MG63 (cell line): Measurements from ENCODE around the gene AQR. TPM values are rescaled to one million over a fixed set of nuclear protein-coding genes. Genes with fewer than 3 reads are reported as not detected.
"Not testable (repeated sequence)": the region's sequence is repeated elsewhere in the genome, so short reads cannot be mapped to it uniquely, and the experiment has no call there.

Experiments
- DNase-seq: peaks from one replicate; pipeline ENCODE4 v3.0.0-alpha.2; 2020
- H3K27me3 ChIP-seq: fragments of 250-450 bp; sonication (Bioruptor Pico); 2 replicates; pipeline ENCODE4 v1.5.1; 2020; ENCODE audit warnings: mild to moderate bottlenecking, moderate library complexity
- H3K36me3 ChIP-seq: fragments of 250-450 bp; sonication (Bioruptor Pico); 2 replicates; pipeline ENCODE4 v1.5.1; 2020; ENCODE audit warnings: mild to moderate bottlenecking, moderate library complexity
- H3K4me3 ChIP-seq: fragments of 250-450 bp; sonication (Bioruptor Pico); 2 replicates; pipeline ENCODE4 v1.5.1; 2020; ENCODE audit warnings: mild to moderate bottlenecking, moderate library complexity
- H3K9me3 ChIP-seq: fragments of 250-450 bp; sonication (Bioruptor Pico); 2 replicates; pipeline ENCODE4 v1.5.1; 2020; ENCODE audit warnings: mild to moderate bottlenecking, moderate library complexity
- total RNA-seq: library from RNA; depleted of rRNA; stranded (reverse); fragments of >200 nt; shearing (Covaris generic); gene quantifications from 2 replicates; pipeline ENCODE4 v1.2.3, GENCODE V29; 2014; ENCODE audit warnings: low replicate concordance

The AQR gene
- total RNA-seq, 1 experiment from 2014 or later, result 10.9 TPM

DNA sequence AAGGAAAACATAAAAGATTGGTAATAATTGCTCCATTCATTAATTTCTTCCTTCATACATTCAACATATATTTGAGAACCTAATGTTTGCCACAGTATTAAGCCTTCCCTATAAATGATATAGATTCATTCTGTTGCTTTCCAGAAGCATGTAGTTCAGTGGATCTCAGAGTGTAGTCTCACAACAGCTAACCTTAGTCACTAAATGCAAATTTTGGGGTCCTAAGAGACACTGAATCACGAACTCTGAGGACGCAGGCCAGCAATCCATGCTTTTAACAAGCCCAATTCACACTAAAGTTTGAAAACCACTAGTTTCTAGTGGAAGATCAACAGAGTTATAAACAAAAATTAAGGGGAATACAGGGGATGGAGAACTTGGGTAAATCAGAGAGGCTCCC, 7.2 kb upstream of the AQR start:
- Histone ChIP-seq H3K9me3 (no peaks in the 10 kb centered on the region), H3K4me3 (no peak overlapping the region), H3K36me3 (peaks cover 11% of the 10 kb centered on the region), H3K27me3 (no peaks in the 10 kb centered on the region)
- no peak for DNase-seq

GRCh38 chr15:34976073-34976472, 6.5 kb upstream of the AQR start:
- H3K27me3 ChIP-seq, result no peaks in the 10 kb centered on the region
- DNase-seq, result no peak
- H3K4me3 ChIP-seq, result no peak overlapping the region
- H3K9me3 ChIP-seq, result no peaks in the 10 kb centered on the region
- H3K36me3 ChIP-seq, result peaks cover 8% of the 10 kb centered on the region

DNA sequence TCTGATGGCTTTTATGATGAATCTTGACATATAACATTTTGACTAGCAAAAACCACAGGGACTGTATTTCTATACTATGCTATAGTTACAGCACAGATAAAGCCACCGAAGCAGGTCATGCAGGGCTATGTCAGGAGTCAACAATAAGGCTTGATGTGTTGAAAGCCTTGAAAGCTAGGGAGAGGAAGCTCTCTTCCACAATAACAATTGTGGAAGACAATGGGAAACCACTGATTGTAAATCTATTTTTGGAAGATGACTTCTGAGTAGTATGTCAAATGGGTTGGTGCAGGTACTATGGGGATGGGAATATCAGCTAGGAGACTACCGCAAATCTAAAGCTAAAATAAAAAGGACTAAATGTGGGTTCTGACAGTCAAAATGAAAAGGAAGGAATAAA, 4.0 kb upstream of the AQR start:
- H3K9me3 ChIP-seq, result no peaks in the 10 kb centered on the region
- no peaks in the 10 kb centered on the region for H3K27me3 ChIP-seq

DNA sequence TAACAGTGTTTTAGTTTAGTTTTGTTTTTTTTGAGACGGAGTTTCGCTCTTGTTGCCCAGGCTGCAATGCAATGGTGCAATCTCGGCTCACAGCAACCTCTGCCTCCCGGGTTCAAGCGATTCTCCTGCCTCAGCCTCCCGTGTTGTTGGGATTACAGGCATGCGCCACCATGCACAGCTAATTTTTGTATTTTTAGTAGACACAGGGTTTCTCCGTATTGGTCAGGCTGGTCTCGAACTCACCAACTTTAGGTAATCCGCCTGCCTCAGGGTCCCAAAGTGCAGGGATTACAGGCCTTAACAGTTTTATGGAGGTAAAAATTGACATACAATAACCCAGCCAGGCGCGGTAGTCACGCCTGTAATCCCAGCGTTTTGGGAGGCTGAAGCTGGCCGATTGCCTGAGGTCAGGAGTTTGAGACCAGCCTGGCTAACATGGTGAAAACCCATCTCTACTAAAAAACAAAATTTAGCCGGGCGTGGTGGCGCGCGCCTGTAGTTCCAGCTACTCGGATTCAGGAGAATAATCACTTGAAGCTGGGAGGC, 629 bp upstream of the AQR start:
- not testable (repeated sequence) for H3K27me3 ChIP-seq, DNase-seq, H3K9me3 ChIP-seq
- peaks cover 11% of the 10 kb centered on the region for H3K36me3 ChIP-seq
- H3K4me3 ChIP-seq, result peak overlapping the region; percentile 92

More for the DNA sequence above, 4.0 kb upstream of the AQR start:
- Histone ChIP-seq H3K36me3 (no peaks in the 10 kb centered on the region), H3K4me3 (no peak overlapping the region)
- DNase-seq, result no peak

DNA sequence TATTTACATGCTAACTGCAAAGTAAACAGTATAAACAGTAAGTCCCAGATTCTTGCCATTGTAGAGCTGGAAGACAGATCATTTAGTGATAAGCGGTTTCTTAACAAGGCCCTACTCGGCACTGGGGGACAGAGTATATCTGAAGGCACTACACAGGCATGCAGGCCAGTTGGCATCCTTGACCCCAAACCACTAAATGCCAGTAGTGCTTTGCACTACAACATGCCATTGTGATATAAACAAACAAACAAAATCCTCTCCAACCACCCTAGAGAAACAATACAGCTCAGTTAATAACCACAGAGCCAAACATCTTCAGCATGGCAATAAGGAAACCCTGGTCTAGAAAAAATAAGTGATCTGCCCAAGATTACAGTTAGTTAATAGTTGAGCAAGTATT, 5.3 kb downstream of the AQR start:
- H3K27me3 ChIP-seq, result no peaks in the 10 kb centered on the region
- DNase-seq, result no peak
- H3K9me3 ChIP-seq, result no peaks in the 10 kb centered on the region
- H3K36me3 ChIP-seq, result peaks cover 35% of the 10 kb centered on the region
- H3K4me3 ChIP-seq, result no peak overlapping the region

GRCh38 chr15:34953851-34954250, 15.7 kb downstream of the AQR start:
- H3K4me3 ChIP-seq, result no peak overlapping the region
- no peak for DNase-seq
- H3K36me3 ChIP-seq, result peaks cover 24% of the 10 kb centered on the region
- no peaks in the 10 kb centered on the region for H3K27me3 ChIP-seq
- no peaks in the 10 kb centered on the region for H3K9me3 ChIP-seq

DNA sequence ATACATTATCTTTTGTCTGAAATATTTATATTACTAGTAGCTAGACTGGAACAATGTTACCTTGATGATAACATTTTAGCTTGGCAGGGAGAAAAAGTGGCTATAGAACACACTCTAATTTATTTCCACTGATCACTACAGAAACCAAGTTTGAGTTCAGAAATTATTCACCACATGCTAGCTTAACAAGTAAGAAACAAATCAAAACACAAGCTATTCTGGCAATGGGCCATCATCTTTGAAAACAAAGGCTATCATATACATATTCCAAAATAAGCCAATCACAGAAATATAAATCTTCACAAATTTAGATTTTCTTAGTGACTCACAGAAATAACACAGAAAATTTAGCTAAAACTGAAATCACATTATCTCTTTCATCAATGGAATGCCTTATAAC, 17.1 kb downstream of the AQR start:
- DNase-seq, result no peak

GRCh38 chr15:34951993-34952392, 17.5 kb downstream of the AQR start:
- DNase-seq, result no peak
- Histone ChIP-seq H3K27me3 (no peaks in the 10 kb centered on the region), H3K4me3 (no peak overlapping the region), H3K9me3 (no peaks in the 10 kb centered on the region), H3K36me3 (peaks cover 30% of the 10 kb centered on the region)

More for the DNA sequence above, 17.1 kb downstream of the AQR start:
- peaks cover 30% of the 10 kb centered on the region for H3K36me3 ChIP-seq
- H3K9me3 ChIP-seq, result no peaks in the 10 kb centered on the region
- H3K4me3 ChIP-seq, result no peak overlapping the region
- no peaks in the 10 kb centered on the region for H3K27me3 ChIP-seq

- Histone ChIP-seq H3K36me3 (peaks cover 30% of the 10 kb centered on the region), H3K4me3 (no peak overlapping the region), H3K9me3 (no peaks in the 10 kb centered on the region), H3K27me3 (no peaks in the 10 kb centered on the region)
- DNase-seq, result no peak
Measured at GRCh38 chr15:34944936-34945335, 24.6 kb downstream of the AQR start.

- no peak for DNase-seq
- Histone ChIP-seq H3K4me3 (no peak overlapping the region), H3K36me3 (peaks cover 34% of the 10 kb centered on the region), H3K9me3 (no peaks in the 10 kb centered on the region), H3K27me3 (no peaks in the 10 kb centered on the region)
Measured at GRCh38 chr15:34943711-34944110, 25.8 kb downstream of the AQR start.

DNA sequence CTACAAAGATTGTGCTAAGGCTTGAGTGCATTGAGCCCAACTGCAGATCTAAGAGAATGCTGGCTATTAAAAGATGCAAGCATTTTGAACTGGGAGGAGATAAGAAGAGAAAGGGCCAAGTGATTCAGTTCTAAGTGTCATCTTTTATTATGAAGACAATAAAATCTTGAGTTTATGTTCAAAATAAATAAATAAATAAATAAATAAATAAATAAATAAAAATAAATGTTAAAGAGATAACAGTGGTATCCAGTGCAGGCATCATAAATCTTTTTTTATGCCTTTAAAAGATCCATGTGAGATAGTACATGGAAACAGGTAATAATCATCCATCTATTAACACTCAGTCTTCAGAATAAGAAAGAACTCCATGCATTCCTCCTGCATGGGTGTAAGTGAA, 26.3 kb downstream of the AQR start:
- DNase-seq, H3K9me3 ChIP-seq, H3K4me3 ChIP-seq, H3K27me3 ChIP-seq: not testable (repeated sequence)
- peaks cover 36% of the 10 kb centered on the region for H3K36me3 ChIP-seq

DNA sequence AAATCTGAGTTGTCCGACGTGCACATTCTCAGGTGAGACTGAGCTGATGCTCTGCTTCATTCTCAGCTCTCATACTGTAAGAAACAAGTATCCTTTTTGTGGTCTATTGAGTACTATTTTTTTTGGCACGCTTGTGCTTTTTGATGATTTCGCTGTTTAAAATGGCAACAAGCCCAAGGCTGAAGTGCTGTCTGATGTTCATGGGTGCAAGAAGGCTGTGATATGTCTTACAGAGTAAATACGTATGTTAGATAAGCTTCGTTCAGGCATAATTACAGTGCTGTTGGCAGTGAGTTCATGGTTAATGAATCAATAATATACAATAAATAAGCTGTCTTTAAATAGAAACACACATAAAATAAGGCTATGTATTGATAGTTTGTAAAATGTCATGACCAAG, 27.2 kb downstream of the AQR start:
- no peak overlapping the region for H3K4me3 ChIP-seq
- peaks cover 34% of the 10 kb centered on the region for H3K36me3 ChIP-seq
- no peaks in the 10 kb centered on the region for H3K27me3 ChIP-seq
- no peaks in the 10 kb centered on the region for H3K9me3 ChIP-seq
- DNase-seq, result peak; percentile 7

GRCh38 chr15:34941831-34942230, 27.7 kb downstream of the AQR start:
- no peaks in the 10 kb centered on the region for H3K27me3 ChIP-seq
- no peak overlapping the region for H3K4me3 ChIP-seq
- no peak for DNase-seq
- no peaks in the 10 kb centered on the region for H3K9me3 ChIP-seq
- peaks cover 38% of the 10 kb centered on the region for H3K36me3 ChIP-seq

DNA sequence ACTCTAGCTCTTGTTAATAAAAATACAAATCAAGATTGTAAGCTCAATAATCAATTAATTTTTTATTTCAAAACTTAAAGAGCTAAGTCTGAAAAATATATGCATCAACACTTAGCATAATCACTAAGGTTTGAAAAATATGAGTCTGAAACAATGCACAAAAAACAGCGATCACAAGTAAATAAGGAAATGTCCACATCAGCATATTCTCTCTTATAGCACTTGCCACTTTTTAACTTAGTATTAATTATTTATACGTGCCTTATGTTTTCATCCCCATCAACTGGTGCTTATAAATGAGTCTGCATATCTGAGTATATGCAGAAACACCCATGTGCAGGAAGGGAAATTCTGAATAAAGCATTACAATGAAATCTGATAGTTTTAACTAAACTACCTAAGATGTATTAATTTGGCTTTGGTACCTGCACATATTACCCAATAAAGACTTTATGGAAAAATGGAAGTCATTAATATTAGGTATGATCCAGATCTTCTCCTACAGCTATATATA, 28.3 kb downstream of the AQR start:
- DNase-seq, result no peak
- Histone ChIP-seq H3K27me3 (no peaks in the 10 kb centered on the region), H3K4me3 (no peak overlapping the region), H3K9me3 (no peaks in the 10 kb centered on the region), H3K36me3 (peaks cover 42% of the 10 kb centered on the region)

- Histone ChIP-seq H3K27me3 (no peaks in the 10 kb centered on the region), H3K36me3 (peaks cover 67% of the 10 kb centered on the region), H3K4me3 (no peak overlapping the region), H3K9me3 (0 out of 2 replicates have a peak, but pooled peaks cover 2% of the 10 kb centered on the region)
- DNase-seq, result no peak
Measured at GRCh38 chr15:34933432-34933975, 36.0 kb downstream of the AQR start.

GRCh38 chr15:34928349-34928748, 41.2 kb downstream of the AQR start:
- DNase-seq, H3K9me3 ChIP-seq, H3K4me3 ChIP-seq, H3K27me3 ChIP-seq: not testable (repeated sequence)
- H3K36me3 ChIP-seq, result peaks cover 56% of the 10 kb centered on the region

- Histone ChIP-seq H3K9me3 (0 out of 2 replicates have a peak, but pooled peaks cover 2% of the 10 kb centered on the region), H3K4me3 (no peak overlapping the region), H3K27me3 (no peaks in the 10 kb centered on the region), H3K36me3 (peaks cover 50% of the 10 kb centered on the region)
- DNase-seq, result no peak
Measured at GRCh38 chr15:34927726-34928125, 41.8 kb downstream of the AQR start.

DNA sequence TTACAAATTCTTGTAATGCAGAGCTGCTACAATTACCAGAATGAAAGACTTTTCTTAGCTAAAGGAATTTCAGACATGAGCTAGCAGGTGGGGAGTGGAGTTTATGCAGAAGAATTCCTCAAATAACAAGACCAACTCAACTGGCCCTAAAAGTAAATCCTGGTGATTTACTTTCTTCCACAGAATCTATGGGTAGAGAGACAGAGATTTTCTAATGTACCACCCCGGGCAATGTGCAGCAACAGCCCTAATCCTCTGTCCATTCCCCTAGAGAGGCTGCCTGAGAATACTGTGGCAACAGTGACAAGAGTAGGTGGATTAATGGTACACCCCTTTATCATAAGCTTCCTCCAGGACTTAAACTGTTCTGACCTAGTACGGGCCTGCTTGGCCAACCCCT, 55.2 kb downstream of the AQR start:
- Histone ChIP-seq H3K27me3 (no peaks in the 10 kb centered on the region), H3K9me3 (no peaks in the 10 kb centered on the region), H3K36me3 (peaks cover 74% of the 10 kb centered on the region), H3K4me3 (no peak overlapping the region)
- no peak for DNase-seq
